Esophagus mucosa (tissue), 1 donor: ENCODE results near the gene TACC2. TPM values are rescaled to one million over a fixed set of nuclear protein-coding genes. Genes with fewer than 3 reads are reported as not detected.

ENCODE experiments used
- ATAC-seq: fragments of 200-7000 bp; cut with Tn5 transposase; one replicate; pipeline ENCODE4 v1.9.1; 2020
- total RNA-seq: library from RNA; stranded (reverse); gene quantifications from one replicate; pipeline ENCODE4 v1.2.4, GENCODE V29; 2023
- donor health status: DM: yes; HTN: yes; CAD: no.

The TACC2 gene
- total RNA-seq, 1 donor from 2014 or later, result 90.0 TPM

GRCh38 chr10:122254831-122255230 lies 265.9 kb downstream of the TACC2 start:
- no peak for ATAC-seq

- no peak for ATAC-seq
Observed at GRCh38 chr10:122255509-122256301, 266.7 kb downstream of the TACC2 start.

- ATAC-seq, result no peak
Observed at GRCh38 chr10:122257041-122257440, 268.1 kb downstream of the TACC2 start.

- ATAC-seq, result peak; percentile 20
Observed at GRCh38 chr10:122258136-122259074, 269.4 kb downstream of the TACC2 start.

GRCh38 chr10:122259075-122259466 lies 270.1 kb downstream of the TACC2 start:
- ATAC-seq, result no peak

- no peak for ATAC-seq
Observed at GRCh38 chr10:122261584-122261983, 272.6 kb downstream of the TACC2 start.

GRCh38 chr10:122263971-122264370 lies 275.0 kb downstream of the TACC2 start:
- ATAC-seq, result no peak

- ATAC-seq, result no peak
Observed at GRCh38 chr10:122264436-122264835, 275.5 kb downstream of the TACC2 start.

GRCh38 chr10:122264931-122265330 lies 276.0 kb downstream of the TACC2 start:
- ATAC-seq, result no peak

GRCh38 chr10:122265896-122266295 lies 276.9 kb downstream of the TACC2 start:
- no peak for ATAC-seq

GRCh38 chr10:122267849-122268737 lies 279.1 kb downstream of the TACC2 start:
- peak; percentile 77 for ATAC-seq

GRCh38 chr10:122269059-122269687 lies 280.2 kb downstream of the TACC2 start:
- no peak for ATAC-seq

- no peak for ATAC-seq
Observed at GRCh38 chr10:122271076-122271475, 282.1 kb downstream of the TACC2 start, which contains the start of gene BTBD16. Gene BTBD16 (plus strand): TSS chr10:122271296. CDS start chr10:122275082, 3,786 bp downstream.

GRCh38 chr10:122273966-122274545 lies 285.1 kb downstream of the TACC2 start:
- no peak for ATAC-seq

GRCh38 chr10:122276611-122277208 lies 287.7 kb downstream of the TACC2 start:
- ATAC-seq, result peak; percentile 31

GRCh38 chr10:122277526-122278136 lies 288.7 kb downstream of the TACC2 start:
- ATAC-seq, result no peak

- peak; percentile 66 for ATAC-seq
Observed at GRCh38 chr10:122279725-122280141, 290.8 kb downstream of the TACC2 start.

GRCh38 chr10:122280156-122280555 lies 291.2 kb downstream of the TACC2 start:
- no peak for ATAC-seq

- ATAC-seq, result no peak
Observed at GRCh38 chr10:122281018-122281626, 292.2 kb downstream of the TACC2 start.

GRCh38 chr10:122281751-122282150 lies 292.8 kb downstream of the TACC2 start:
- no peak for ATAC-seq
